AG09319 (cell line): ENCODE results near the gene ABCA3.

Experiments used
- DNase-seq: peaks from one replicate; pipeline ENCODE4 v3.0.0-alpha.2; 2010; ENCODE audit warnings: low read depth; ENCODE audit errors: extremely low read depth
- CTCF ChIP-seq: IDR thresholded peaks from 2 replicates; pipeline ENCODE4 v1.5.1; 2011; ENCODE audit warnings: low read depth, mild to moderate bottlenecking, inconsistent platforms, low read length, moderate library complexity

The ABCA3 gene

GRCh38 chr16:2238838-2239675 lies 101.5 kb downstream of the ABCA3 start:
- no peak for TF ChIP-seq CTCF
- no peak for DNase-seq

GRCh38 chr16:2238150-2238837 lies 102.2 kb downstream of the ABCA3 start:
- DNase-seq = no peak
- no peak for TF ChIP-seq CTCF

- no peak for DNase-seq
- no peak for TF ChIP-seq CTCF
These were observed 102.9 kb downstream of the ABCA3 start for GRCh38 chr16:2237493-2238149.

GRCh38 chr16:2237102-2237482 lies 103.4 kb downstream of the ABCA3 start:
- no peak for DNase-seq

GRCh38 chr16:2236337-2237101 lies 104.0 kb downstream of the ABCA3 start, which contains the start of gene DNASE1L2:
TSS of gene DNASE1L2 (plus strand) at chr16:2236444. CDS start at chr16:2236817, 373 bp downstream.
- no peak for DNase-seq
- no peak; the same call in 1 of the 2 replicates for TF ChIP-seq CTCF

More at GRCh38 chr16:2237102-2237482, 103.4 kb downstream of the ABCA3 start:
- TF ChIP-seq CTCF = no peak

- no peak for DNase-seq
- TF ChIP-seq CTCF = no peak
These were observed 104.7 kb downstream of the ABCA3 start for GRCh38 chr16:2235695-2236336.
